Neural progenitor cell (in vitro differentiated cells): ENCODE measurements around the gene ZNF831.

Experiments
- CTCF ChIP-seq: fragments of 200-600 bp; sonication (generic); IDR thresholded peaks from 2 replicates; pipeline ENCODE4 v1.5.1; 2017; ENCODE audit warnings: antibody characterized with exemption, mild to moderate bottlenecking
- EZH2 ChIP-seq: fragments of 200-600 bp; sonication (generic); IDR thresholded peaks from 2 replicates; pipeline ENCODE4 v1.6.1; 2017; ENCODE audit warnings: antibody characterized with exemption, mild to moderate bottlenecking, moderate library complexity

GRCh38 chr20:59210186-59210585 lies 46.6 kb downstream of the ZNF831 start:
- TF ChIP-seq CTCF (no peak), EZH2 (no peak)
